Smooth muscle cell (in vitro differentiated cells): ENCODE data around the gene FERMT3. TPM values are rescaled to one million over a fixed set of nuclear protein-coding genes. Genes with fewer than 3 reads are reported as not detected.
A peak's percentile ranks its signal among the peaks of the same experiment; 100 is the strongest.

Source experiments
- DNase-seq: peaks from one replicate; lab custom pipeline; 2025; ENCODE audit not compliant: unreplicated experiment; lab: John Stamatoyannopoulos, UW
- H2AFZ ChIP-seq: fragments of 200-600 bp; sonication (generic); 2 replicates; pipeline ENCODE4 v1.6.0; 2016; ENCODE audit warnings: antibody characterized with exemption, low read depth, mild to moderate bottlenecking
- H3F3A ChIP-seq: fragments of 200-600 bp; sonication (generic); 2 replicates; pipeline ENCODE4 v1.6.0; 2017; ENCODE audit warnings: antibody characterized with exemption, low read depth
- H3K27ac ChIP-seq: fragments of 200-600 bp; sonication (generic); 2 replicates; pipeline ENCODE4 v1.5.1; 2016; ENCODE audit warnings: low read depth, mild to moderate bottlenecking
- H3K27me3 ChIP-seq: fragments of 200-600 bp; sonication (generic); 2 replicates; pipeline ENCODE4 v1.6.1; 2016; ENCODE audit warnings: low read depth, mild to moderate bottlenecking
- H3K36me3 ChIP-seq: fragments of 200-600 bp; sonication (generic); 2 replicates; pipeline ENCODE4 v1.5.1; 2016; ENCODE audit warnings: low read depth
- H3K4me1 ChIP-seq: fragments of 200-600 bp; sonication (generic); 2 replicates; pipeline ENCODE4 v1.5.1; 2016; ENCODE audit warnings: low read depth
- H3K4me2 ChIP-seq: fragments of 200-600 bp; sonication (generic); 2 replicates; pipeline ENCODE4 v1.6.0; 2016; ENCODE audit warnings: mild to moderate bottlenecking
- H3K4me3 ChIP-seq: fragments of 200-600 bp; sonication (generic); 2 replicates; pipeline ENCODE4 v1.5.1; 2016; ENCODE audit warnings: mild to moderate bottlenecking
- H3K79me2 ChIP-seq: fragments of 200-600 bp; sonication (generic); 2 replicates; pipeline ENCODE4 v1.6.0; 2016; ENCODE audit warnings: low read depth, mild to moderate bottlenecking
- H3K9ac ChIP-seq: fragments of 200-600 bp; sonication (generic); 2 replicates; pipeline ENCODE4 v1.6.0; 2016; ENCODE audit warnings: low read depth
- H3K9me3 ChIP-seq: fragments of 200-600 bp; sonication (generic); replicated peaks from 2 replicates; pipeline ENCODE4 v1.5.1; 2016; ENCODE audit warnings: low read depth
- H4K20me1 ChIP-seq: fragments of 200-600 bp; sonication (generic); 2 replicates; pipeline ENCODE4 v1.6.0; 2016; ENCODE audit warnings: low read depth
- WGBS: methylation state at CpG from one replicate; pipeline ENCODE4 v1.1.7; 2016; ENCODE audit warnings: low lambda C conversion rate; 5-methylcytosine and 5-hydroxymethylcytosine counted together
- polyA plus RNA-seq: library from polyadenylated mRNA; unstranded; fragments of >200 nt; fragmentation: Nextera tagmentation; extraction: Ambion mirVana; gene quantifications from 2 replicates; pipeline ENCODE4 v1.2.1, GENCODE V29; 2016
- total RNA-seq: library from RNA; depleted of rRNA; stranded (reverse); fragments of >200 nt; gene quantifications from 2 replicates; pipeline ENCODE4 v1.2.3, GENCODE V29; 2014
- TF ChIP-seq, protein P1 (sequence below): fragments of 200-600 bp; sonication (generic); IDR thresholded peaks from 2 replicates; pipeline ENCODE4 v1.5.1; 2017; ENCODE audit warnings: borderline replicate concordance, mild to moderate bottlenecking, antibody characterized with exemption; ENCODE audit not compliant: insufficient read depth, poor library complexity, severe bottlenecking

Gene FERMT3
- total and polyA plus RNA-seq, 2 experiments from 2014 or later = 1.2 to 3.7 TPM

- Histone ChIP-seq H3K27me3 (no peaks in the 10 kb centered on the region), H3K4me2 (peak overlapping the region; percentile 96), H3K4me1 (peaks cover 19% of the 10 kb centered on the region), H3K27ac (no peak overlapping the region), H2AFZ (peak overlapping the region; percentile 86), H3K9ac (no peak overlapping the region), H4K20me1 (peaks cover 26% of the 10 kb centered on the region), H3K9me3 (no peaks in the 10 kb centered on the region), H3F3A (peaks cover 4% of the 10 kb centered on the region), H3K79me2 (peaks cover 17% of the 10 kb centered on the region), H3K36me3 (no peaks in the 10 kb centered on the region), H3K4me3 (peak overlapping the region; percentile 92)
- DNase-seq = no peak
- 5% methylated on average over 9 of the region's 13 CpGs for WGBS
- TF ChIP-seq, protein P1, sequence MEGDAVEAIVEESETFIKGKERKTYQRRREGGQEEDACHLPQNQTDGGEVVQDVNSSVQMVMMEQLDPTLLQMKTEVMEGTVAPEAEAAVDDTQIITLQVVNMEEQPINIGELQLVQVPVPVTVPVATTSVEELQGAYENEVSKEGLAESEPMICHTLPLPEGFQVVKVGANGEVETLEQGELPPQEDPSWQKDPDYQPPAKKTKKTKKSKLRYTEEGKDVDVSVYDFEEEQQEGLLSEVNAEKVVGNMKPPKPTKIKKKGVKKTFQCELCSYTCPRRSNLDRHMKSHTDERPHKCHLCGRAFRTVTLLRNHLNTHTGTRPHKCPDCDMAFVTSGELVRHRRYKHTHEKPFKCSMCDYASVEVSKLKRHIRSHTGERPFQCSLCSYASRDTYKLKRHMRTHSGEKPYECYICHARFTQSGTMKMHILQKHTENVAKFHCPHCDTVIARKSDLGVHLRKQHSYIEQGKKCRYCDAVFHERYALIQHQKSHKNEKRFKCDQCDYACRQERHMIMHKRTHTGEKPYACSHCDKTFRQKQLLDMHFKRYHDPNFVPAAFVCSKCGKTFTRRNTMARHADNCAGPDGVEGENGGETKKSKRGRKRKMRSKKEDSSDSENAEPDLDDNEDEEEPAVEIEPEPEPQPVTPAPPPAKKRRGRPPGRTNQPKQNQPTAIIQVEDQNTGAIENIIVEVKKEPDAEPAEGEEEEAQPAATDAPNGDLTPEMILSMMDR = no peak
These were observed 44.0 kb downstream of the FERMT3 start for GRCh38 chr11:64250415-64251015.

GRCh38 chr11:64251016-64251752, 44.7 kb downstream of the FERMT3 start, which contains the start of gene PLCB3:
PLCB3 (plus strand) TSS chr11:64251530; CDS start chr11:64251650, 120 bp downstream.
- no peaks in the 10 kb centered on the region for H3F3A ChIP-seq
- TF ChIP-seq, protein P1 = peak; percentile 71
- peak within 1 kb of the TSS; percentile 86 for H2AFZ ChIP-seq
- peaks cover 10% of the 10 kb centered on the region for H3K79me2 ChIP-seq
- H3K9ac ChIP-seq = peak within 1 kb of the TSS; percentile 75
- WGBS = 1% methylated on average over 17 of the region's 75 CpGs
- H3K4me3 ChIP-seq = peak within 1 kb of the TSS; percentile 92
- H3K4me2 ChIP-seq = peak within 1 kb of the TSS; percentile 100
- no peaks in the 10 kb centered on the region for H3K36me3 ChIP-seq
- peaks cover 25% of the 10 kb centered on the region for H4K20me1 ChIP-seq
- H3K27me3 ChIP-seq = no peaks in the 10 kb centered on the region
- H3K4me1 ChIP-seq = peaks cover 19% of the 10 kb centered on the region
- no peaks in the 10 kb centered on the region for H3K9me3 ChIP-seq
- peak; percentile 37 for DNase-seq
- no peak within 1 kb of the TSS for H3K27ac ChIP-seq

GRCh38 chr11:64251753-64252002, 45.2 kb downstream of the FERMT3 start:
- Histone ChIP-seq H3K9me3 (no peaks in the 10 kb centered on the region), H3K27ac (no peak overlapping the region), H3K4me3 (peak overlapping the region; percentile 92), H3K9ac (peak overlapping the region; percentile 75), H3K79me2 (peaks cover 8% of the 10 kb centered on the region), H3F3A (no peaks in the 10 kb centered on the region), H3K4me2 (peak overlapping the region; percentile 100), H3K4me1 (peaks cover 19% of the 10 kb centered on the region), H3K27me3 (no peaks in the 10 kb centered on the region), H3K36me3 (no peaks in the 10 kb centered on the region), H2AFZ (peak overlapping the region; percentile 66), H4K20me1 (peaks cover 29% of the 10 kb centered on the region)
- WGBS = 3% methylated on average over 6 of the region's 18 CpGs
- DNase-seq = no peak
- TF ChIP-seq, protein P1 = no peak
